SK-N-SH (cell line): Measurements from ENCODE around the gene PELI3.

Source experiments
- CTCF ChIP-seq: fragments of 200-600 bp; sonication (generic); IDR thresholded peaks from 2 replicates; pipeline ENCODE4 v1.6.1; 2017; ENCODE audit warnings: antibody characterized with exemption, mild to moderate bottlenecking, moderate library complexity
- EZH2phosphoT487 ChIP-seq: fragments of 200-600 bp; sonication (generic); IDR thresholded peaks from 2 replicates; pipeline ENCODE4 v1.6.1; 2017; ENCODE audit warnings: low read depth, mixed run types, mild to moderate bottlenecking, antibody characterized with exemption, moderate library complexity, borderline replicate concordance

DNA sequence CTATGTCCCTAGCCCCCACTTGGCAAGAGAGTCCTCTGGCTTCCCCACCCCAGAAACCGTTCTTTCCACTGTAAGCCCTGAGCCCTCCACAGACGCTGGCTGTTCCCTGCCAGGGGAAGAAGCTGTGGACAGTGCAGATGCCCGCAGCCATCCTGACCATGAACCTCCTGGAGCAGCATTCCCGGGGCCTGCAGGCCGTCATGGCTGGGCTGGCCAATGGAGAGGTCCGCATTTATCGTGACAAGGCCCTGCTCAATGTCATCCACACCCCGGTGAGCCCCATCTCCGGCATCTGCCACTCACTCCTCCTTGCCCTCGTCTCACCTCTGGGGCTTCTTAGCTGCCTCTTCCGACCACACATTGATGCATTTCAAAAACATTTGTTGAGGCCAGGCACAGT is 56.9 kb downstream of the PELI3 start:
- no peak for TF ChIP-seq CTCF
- no peak for TF ChIP-seq EZH2phosphoT487
